ACC112 (cell line): Measurements from ENCODE around the gene GATA5.
"Not testable (repeated sequence)": the region's sequence is repeated elsewhere in the genome, so short reads cannot be mapped to it uniquely, and the experiment has no call there.

Experiments
- H2AFZ ChIP-seq: fragments of 200-600 bp; sonication (generic); one replicate; pipeline ENCODE4 v1.6.0; 2017; ENCODE audit warnings: antibody characterized with exemption, low read length; ENCODE audit not compliant: unreplicated experiment
- H3K27ac ChIP-seq: fragments of 200-600 bp; sonication (generic); 2 replicates; pipeline ENCODE4 v1.5.1; 2014; ENCODE audit warnings: low read depth, mild to moderate bottlenecking, antibody characterized with exemption, low read length, moderate library complexity
- H3K27me3 ChIP-seq: fragments of 200-600 bp; sonication (generic); 2 replicates; pipeline ENCODE4 v1.6.1; 2014; ENCODE audit warnings: mild to moderate bottlenecking, antibody characterized with exemption, low read length, moderate library complexity, mixed read lengths; ENCODE audit not compliant: insufficient read depth
- H3K36me3 ChIP-seq: fragments of 200-600 bp; sonication (generic); 2 replicates; pipeline ENCODE4 v1.6.1; 2016; ENCODE audit warnings: mild to moderate bottlenecking, antibody characterized with exemption, low read length, moderate library complexity, mixed read lengths; ENCODE audit not compliant: insufficient read depth
- H3K4me1 ChIP-seq: fragments of 200-600 bp; sonication (generic); one replicate; pipeline ENCODE4 v1.6.1; 2016; ENCODE audit warnings: low read length, mixed read lengths; ENCODE audit not compliant: insufficient read depth, unreplicated experiment, control insufficient read depth
- H3K4me3 ChIP-seq: fragments of 200-600 bp; sonication (generic); 2 replicates; pipeline ENCODE4 v1.5.1; 2014; ENCODE audit warnings: mild to moderate bottlenecking, low read depth, low read length
- H3K79me2 ChIP-seq: fragments of 200-600 bp; sonication (generic); one replicate; pipeline ENCODE4 v1.6.0; 2016; ENCODE audit warnings: low read length; ENCODE audit not compliant: control insufficient read depth, unreplicated experiment, insufficient read depth

Gene GATA5

DNA sequence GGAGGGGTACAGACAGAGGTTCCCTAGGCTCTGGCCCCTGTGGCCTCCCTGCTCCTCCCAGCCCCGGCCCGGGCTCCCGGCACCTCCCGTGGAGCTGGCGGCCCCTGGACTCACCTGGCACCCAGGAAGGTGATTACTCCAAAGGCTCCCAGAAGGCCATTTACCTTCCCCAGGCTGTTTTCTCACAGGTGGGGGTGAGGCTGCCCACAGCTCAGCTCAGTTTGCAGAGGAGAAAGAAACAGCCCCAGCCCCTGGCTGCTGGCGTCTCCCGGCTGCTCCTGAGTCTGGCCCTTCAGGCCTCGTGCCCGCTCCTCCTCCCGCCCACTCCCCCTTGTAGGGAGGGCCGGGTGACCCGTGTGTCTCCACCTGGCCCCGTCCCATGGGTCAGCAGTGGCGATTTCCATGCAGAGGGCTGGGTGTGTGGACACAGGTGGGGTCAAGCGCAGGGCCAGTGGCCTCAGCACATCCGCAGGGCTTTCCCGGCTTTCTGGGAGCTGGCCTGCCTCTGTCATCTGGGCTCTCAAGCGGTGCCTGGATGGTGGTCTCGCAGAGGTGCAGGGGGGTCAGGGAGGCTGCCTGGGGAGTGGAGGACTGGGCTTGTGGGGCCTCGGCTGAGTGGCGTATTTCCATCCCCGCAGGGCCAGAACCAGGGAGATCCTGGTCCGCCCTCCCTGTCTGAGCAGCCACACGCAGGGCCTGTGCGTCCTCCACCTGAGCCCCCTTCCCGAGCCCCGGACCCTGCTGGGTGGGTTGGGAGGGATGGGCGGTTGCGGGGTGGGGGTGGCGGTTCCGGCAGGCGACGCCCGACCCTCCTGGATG lies 20.2 kb upstream of the GATA5 start:
- Histone ChIP-seq H3K79me2 (no peaks in the 10 kb centered on the region), H3K4me1 (no peaks in the 10 kb centered on the region), H2AFZ (no peak overlapping the region), H3K36me3 (no peaks in the 10 kb centered on the region), H3K27ac (no peak overlapping the region), H3K4me3 (no peak overlapping the region), H3K27me3 (no peaks in the 10 kb centered on the region)

DNA sequence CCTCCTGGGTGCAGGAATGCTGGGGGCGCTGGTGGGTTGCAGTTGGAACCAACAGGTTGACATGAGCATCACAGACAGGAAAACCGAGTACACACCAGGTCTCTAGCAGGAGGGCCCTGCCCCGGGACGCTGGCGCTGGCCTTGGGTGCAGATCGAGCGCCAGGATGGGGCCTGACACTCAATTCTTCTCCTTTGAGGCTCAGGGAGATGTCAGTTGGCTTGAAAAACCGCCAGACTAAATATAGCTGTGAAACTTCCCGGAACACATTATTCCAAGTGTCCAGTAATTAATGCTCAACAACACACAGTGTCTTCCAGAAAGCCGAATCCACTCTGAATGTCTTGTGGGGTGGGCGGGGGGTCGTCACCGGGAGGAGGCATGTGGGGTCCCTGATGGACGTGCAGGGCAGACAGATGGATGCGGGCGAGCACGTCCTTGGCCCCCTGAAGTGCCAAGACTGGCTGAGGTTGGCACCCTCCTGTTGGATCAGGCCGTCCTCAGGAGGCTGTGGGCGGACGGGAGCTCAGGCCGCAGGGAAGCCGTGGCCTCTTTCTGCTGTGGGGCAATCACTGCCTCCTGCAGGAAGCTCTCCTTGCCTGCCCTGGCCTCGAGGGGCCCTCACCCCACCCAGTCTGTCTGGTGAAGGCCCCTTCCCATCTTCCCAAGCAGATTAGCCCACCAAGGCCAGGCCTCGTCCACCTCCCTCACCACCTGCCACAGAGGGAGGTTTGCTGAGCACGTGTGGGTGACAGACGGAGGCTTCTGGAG lies 19.4 kb upstream of the GATA5 start:
- H3K79me2 ChIP-seq = no peaks in the 10 kb centered on the region
- H3K27ac ChIP-seq = no peak overlapping the region
- no peaks in the 10 kb centered on the region for H3K36me3 ChIP-seq
- no peaks in the 10 kb centered on the region for H3K27me3 ChIP-seq
- H2AFZ ChIP-seq = no peak overlapping the region
- H3K4me3 ChIP-seq = no peak overlapping the region
- H3K4me1 ChIP-seq = peaks cover under 1% of the 10 kb centered on the region

DNA sequence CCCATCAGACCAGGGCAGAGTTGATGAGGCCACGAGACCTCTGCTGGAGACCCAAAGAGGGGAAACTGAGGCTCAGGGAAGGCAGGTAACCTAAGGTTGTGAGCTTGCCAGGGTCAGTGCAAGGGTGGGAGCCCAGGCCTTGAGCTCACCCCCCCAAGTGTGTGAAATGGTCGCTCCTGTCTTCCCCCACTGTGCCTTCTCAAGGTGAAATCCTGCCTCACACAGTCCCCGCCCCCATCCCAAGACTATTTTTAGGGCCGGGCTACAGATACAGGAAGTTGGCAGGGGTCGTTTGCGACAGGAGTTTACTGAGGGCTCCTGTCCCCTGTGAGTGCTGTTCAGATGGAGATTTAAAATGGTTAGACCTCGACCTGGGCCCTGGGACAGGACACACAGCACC lies 18.7 kb upstream of the GATA5 start:
- H2AFZ ChIP-seq = no peak overlapping the region
- H3K79me2 ChIP-seq = no peaks in the 10 kb centered on the region
- H3K4me3 ChIP-seq = no peak overlapping the region
- H3K27me3 ChIP-seq = no peaks in the 10 kb centered on the region
- no peaks in the 10 kb centered on the region for H3K36me3 ChIP-seq
- H3K27ac ChIP-seq = no peak overlapping the region
- H3K4me1 ChIP-seq = peaks cover 7% of the 10 kb centered on the region

DNA sequence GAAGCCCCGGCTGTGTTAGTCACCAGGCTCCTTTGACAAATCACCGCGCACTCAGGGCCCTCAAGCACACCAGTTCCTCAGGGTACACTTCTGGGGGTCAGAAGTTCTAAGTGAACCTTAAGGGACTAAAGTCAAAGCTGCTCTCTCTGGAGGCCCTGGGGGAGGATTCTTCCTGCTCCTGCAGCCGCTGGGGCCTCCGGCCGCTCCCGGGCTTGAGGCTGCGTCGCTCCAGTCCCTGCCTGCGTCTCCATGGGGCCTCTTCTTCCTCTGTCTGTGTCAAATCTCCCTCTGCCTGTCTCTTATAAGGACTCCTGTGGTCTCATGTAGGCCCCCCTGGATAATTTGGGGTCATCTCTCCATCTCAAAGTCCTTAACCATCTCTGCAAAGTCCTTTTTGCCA lies 18.1 kb upstream of the GATA5 start:
- Histone ChIP-seq H3K36me3 (no peaks in the 10 kb centered on the region), H3K27ac (no peak overlapping the region), H3K79me2 (no peaks in the 10 kb centered on the region), H3K4me1 (peaks cover 10% of the 10 kb centered on the region), H3K4me3 (no peak overlapping the region), H2AFZ (no peak overlapping the region), H3K27me3 (no peaks in the 10 kb centered on the region)

DNA sequence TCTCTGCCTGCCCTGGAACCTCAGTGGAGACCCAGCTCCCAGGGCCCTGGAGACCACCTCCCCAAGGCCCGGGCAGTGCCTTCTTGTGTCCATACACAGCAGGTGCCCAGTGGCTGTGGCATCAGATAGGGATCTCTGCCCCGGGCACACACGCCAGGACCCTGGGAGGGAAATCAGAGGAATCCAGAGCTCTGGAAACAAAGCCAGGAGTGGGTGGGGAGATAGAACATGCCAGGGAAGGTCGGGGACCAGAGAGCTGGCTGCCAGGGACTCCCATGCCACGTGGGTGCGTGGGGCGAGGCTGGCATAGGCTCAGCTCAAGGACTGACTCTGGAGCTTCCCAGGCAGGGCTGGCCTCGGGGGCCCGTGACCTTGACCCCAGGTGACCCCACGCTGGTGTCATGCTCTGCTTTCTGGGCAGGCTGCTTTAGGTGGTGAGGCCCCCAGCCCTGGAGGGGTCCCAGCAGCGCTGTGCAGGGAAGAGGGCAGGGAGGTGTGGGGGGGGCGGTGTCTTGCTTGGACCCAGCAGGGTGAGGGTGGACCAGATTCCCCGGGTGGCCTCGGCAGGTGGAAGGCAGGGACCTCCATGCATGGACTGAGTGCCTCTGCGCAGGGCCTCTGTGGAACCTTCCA lies 17.6 kb upstream of the GATA5 start:
- no peak overlapping the region for H3K27ac ChIP-seq
- peaks cover 3% of the 10 kb centered on the region for H3K27me3 ChIP-seq
- no peaks in the 10 kb centered on the region for H3K36me3 ChIP-seq
- H3K4me3 ChIP-seq = no peak overlapping the region
- H3K79me2 ChIP-seq = no peaks in the 10 kb centered on the region
- no peak overlapping the region for H2AFZ ChIP-seq
- peaks cover 10% of the 10 kb centered on the region for H3K4me1 ChIP-seq

DNA sequence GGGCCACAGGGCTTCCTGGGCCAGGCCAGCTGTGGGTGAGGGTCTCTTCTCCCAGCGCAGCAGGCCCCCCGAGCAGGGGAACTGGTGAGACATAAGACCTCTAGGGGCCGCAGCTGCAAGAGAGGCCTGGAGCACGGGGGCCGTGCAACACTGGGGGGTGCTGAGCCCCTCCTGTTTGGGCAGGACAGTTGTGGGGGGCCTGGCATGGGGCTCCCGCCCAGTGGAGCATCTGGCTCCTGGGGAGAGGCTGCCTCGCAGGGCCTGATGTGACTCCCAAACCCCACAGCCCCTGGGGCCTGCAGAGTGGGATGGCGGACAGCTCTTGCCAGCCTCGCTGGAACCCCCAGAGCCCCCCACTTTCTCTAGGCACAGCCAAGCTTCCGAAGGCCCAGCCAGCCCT lies 16.9 kb upstream of the GATA5 start:
- H3K79me2 ChIP-seq = no peaks in the 10 kb centered on the region
- H2AFZ ChIP-seq = no peak overlapping the region
- no peaks in the 10 kb centered on the region for H3K36me3 ChIP-seq
- peaks cover 10% of the 10 kb centered on the region for H3K4me1 ChIP-seq
- no peak overlapping the region for H3K4me3 ChIP-seq
- H3K27me3 ChIP-seq = peaks cover 10% of the 10 kb centered on the region
- H3K27ac ChIP-seq = no peak overlapping the region

DNA sequence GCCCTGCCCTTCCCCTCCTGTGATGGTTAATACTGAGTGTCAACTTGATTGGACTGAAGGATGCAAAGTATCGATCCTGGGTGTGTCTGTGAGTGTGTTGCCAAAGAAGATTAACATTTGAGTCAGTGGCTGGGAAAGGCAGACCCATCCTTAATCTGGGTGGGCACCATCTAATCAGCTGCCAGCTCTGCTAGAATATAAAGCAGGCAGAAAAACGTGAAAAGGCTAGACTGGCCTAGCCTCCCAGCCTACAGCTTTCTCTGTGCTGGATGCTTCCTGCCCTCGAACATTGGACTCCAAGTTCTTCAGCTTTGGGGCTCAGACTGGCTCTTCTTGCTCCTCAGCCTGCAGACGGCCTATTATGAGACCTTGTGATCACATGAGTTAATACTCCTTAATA lies 15.0 kb upstream of the GATA5 start:
- not testable (repeated sequence) for H3K27ac ChIP-seq, H2AFZ ChIP-seq, H3K4me3 ChIP-seq, H3K36me3 ChIP-seq, H3K79me2 ChIP-seq
- Histone ChIP-seq H3K4me1 (peaks cover 10% of the 10 kb centered on the region), H3K27me3 (peaks cover 27% of the 10 kb centered on the region)

DNA sequence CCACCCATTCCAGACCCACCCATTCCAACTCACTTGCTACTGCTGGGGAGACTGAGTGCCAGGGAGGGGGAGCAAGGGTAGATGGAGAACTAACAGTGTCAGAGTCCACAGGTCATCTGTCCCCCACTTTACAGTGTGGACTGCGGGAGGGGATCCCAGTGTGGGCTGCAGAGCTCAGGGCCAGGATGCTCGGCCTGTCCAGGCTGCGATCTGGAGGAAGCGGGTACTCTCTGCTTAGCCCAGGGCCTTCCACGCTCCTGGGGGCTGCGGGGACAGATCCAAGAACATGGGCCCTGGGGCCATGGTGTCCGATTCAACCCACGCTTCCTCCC lies 14.1 kb upstream of the GATA5 start:
- H3K36me3 ChIP-seq = no peaks in the 10 kb centered on the region
- H3K27ac ChIP-seq = no peak overlapping the region
- no peaks in the 10 kb centered on the region for H3K79me2 ChIP-seq
- H2AFZ ChIP-seq = no peak overlapping the region
- peaks cover 10% of the 10 kb centered on the region for H3K4me1 ChIP-seq
- no peak overlapping the region for H3K4me3 ChIP-seq
- peaks cover 36% of the 10 kb centered on the region for H3K27me3 ChIP-seq

DNA sequence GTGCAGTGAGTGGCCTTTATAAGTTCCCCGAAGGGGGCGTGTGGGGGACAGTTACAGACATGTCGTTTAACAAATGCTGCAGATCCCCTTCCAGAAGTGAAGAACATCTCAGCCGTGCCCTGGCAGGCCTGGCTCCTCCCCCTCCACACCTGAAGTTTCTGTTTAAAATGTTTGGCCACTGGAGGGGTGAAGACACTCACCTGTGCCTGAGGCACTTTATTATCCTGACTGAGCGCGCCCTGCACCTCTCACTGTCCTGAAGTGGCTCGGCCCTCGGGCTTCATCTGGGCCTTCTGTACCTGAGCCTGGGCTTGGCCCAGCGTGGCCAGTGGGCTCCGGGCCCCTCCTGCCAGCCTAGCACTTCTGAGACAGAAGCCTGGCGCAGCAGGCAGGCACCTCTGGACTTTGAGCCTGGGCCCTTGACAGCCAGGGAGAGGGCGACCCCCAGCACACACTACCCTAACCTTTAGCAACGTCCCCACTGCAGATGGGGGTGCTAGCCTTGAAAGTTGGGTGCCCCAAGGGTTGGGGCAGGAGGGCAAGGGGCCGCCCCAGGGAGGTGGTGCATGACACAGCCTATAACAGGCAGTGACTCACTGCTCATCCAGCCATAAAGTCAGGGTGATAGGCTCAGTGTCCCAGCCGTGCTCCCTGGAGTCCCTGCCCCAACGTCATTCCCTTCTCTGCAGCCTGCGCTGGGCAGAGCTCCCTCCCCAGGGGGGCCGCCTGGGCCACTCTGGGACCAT lies 13.6 kb upstream of the GATA5 start:
- H3K4me3 ChIP-seq = no peak overlapping the region
- no peak overlapping the region for H2AFZ ChIP-seq
- peaks cover 42% of the 10 kb centered on the region for H3K27me3 ChIP-seq
- H3K27ac ChIP-seq = no peak overlapping the region
- H3K36me3 ChIP-seq = no peaks in the 10 kb centered on the region
- peaks cover 10% of the 10 kb centered on the region for H3K4me1 ChIP-seq
- H3K79me2 ChIP-seq = no peaks in the 10 kb centered on the region

DNA sequence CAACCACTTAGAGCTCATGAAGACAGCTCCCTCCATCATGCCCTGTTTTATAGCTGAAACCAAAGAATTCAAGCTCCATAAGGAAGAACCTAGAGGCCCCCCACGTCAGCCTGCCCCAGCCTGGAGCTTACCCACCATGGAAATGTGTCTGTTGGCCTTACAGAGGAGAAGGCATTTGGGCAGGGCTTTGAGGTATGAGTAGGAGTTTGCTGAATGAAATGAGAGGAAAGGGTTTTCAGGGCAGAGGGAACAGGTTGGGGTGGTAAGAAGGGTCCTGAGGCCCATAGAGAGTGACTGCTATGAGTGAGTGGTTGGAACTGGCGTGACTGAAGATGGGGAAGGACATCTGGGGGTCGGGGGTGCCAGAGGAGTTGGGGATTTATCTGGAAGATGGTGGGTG lies 12.7 kb upstream of the GATA5 start:
- no peaks in the 10 kb centered on the region for H3K79me2 ChIP-seq
- no peak overlapping the region for H3K4me3 ChIP-seq
- H3K4me1 ChIP-seq = peaks cover 10% of the 10 kb centered on the region
- H2AFZ ChIP-seq = no peak overlapping the region
- no peaks in the 10 kb centered on the region for H3K36me3 ChIP-seq
- peaks cover 42% of the 10 kb centered on the region for H3K27me3 ChIP-seq
- H3K27ac ChIP-seq = no peak overlapping the region
